Activated CD8-positive, alpha-beta memory T cell treated with anti-CD3 and anti-CD28 coated beads, Interleukin-2, amount 10 ng/mL, durations not matched to agents 7 days and 5 days (primary cell): ENCODE data around the gene TAF6. TPM values are rescaled to one million over a fixed set of nuclear protein-coding genes. Genes with fewer than 3 reads are reported as not detected.
"Not testable (repeated sequence)": the region's sequence is repeated elsewhere in the genome, so short reads cannot be mapped to it uniquely, and the experiment has no call there.

ENCODE experiments used
- ATAC-seq: fragments of 150-1000 bp; cut with Tn5 transposase; one replicate; pipeline ENCODE4 v1.10.0; 2021; ENCODE audit warnings: moderate library complexity
- CTCF ChIA-PET: fragments of 350-600 bp; sonication (Branson Sonifier 250); formaldehyde crosslinking; loops from one replicate; lab custom pipeline; 2021; ENCODE audit warnings: antibody characterized with exemption; lab: Charles Lee
- DNase-seq: peaks from one replicate; pipeline ENCODE4 v3.0.0-alpha.2; 2020
- H3K27ac Mint-ChIP-seq: one replicate; pipeline ENCODE4 v1.8.0; 2021; ENCODE audit warnings: mild to moderate bottlenecking, mixed read lengths
- H3K27me3 Mint-ChIP-seq: one replicate; pipeline ENCODE4 v1.8.0; 2021; ENCODE audit warnings: mixed read lengths
- H3K36me3 Mint-ChIP-seq: one replicate; pipeline ENCODE4 v1.8.0; 2021; ENCODE audit warnings: mild to moderate bottlenecking, mixed read lengths
- H3K4me1 Mint-ChIP-seq: one replicate; pipeline ENCODE4 v1.8.0; 2021; ENCODE audit warnings: mixed read lengths
- H3K4me3 Mint-ChIP-seq: one replicate; pipeline ENCODE4 v1.8.0; 2021; ENCODE audit warnings: mild to moderate bottlenecking, moderate library complexity, mixed read lengths
- H3K9me3 Mint-ChIP-seq: one replicate; pipeline ENCODE4 v1.8.0; 2022; ENCODE audit warnings: low read depth, mixed read lengths
- total RNA-seq, 2 experiments: library from RNA; stranded (reverse); gene quantifications; one replicate each; pipeline ENCODE4 v1.2.3, GENCODE V29; 2021

Gene TAF6
- total RNA-seq, 2 experiments from 2014 or later = 70.4 to 71.4 TPM

GRCh38 chr7:100142461-100142860 is 23.3 kb upstream of the TAF6 start:
- Mint-ChIP-seq H3K4me3 (no peak overlapping the region), H3K9me3 (no peaks in the 10 kb centered on the region), H3K27me3 (no peaks in the 10 kb centered on the region), H3K4me1 (peaks cover 13% of the 10 kb centered on the region), H3K36me3 (no peaks in the 10 kb centered on the region), H3K27ac (no peak overlapping the region)
- DNase-seq (no peak), ATAC-seq (no peak)
- CTCF ChIA-PET = interaction anchor here (0.7 to 2.5 kb wide), 4 partner anchors 10 to 308 kb away, joined by 3 to 14 read pairs (median 3); no protein-coding TSS in a partner anchor

DNA sequence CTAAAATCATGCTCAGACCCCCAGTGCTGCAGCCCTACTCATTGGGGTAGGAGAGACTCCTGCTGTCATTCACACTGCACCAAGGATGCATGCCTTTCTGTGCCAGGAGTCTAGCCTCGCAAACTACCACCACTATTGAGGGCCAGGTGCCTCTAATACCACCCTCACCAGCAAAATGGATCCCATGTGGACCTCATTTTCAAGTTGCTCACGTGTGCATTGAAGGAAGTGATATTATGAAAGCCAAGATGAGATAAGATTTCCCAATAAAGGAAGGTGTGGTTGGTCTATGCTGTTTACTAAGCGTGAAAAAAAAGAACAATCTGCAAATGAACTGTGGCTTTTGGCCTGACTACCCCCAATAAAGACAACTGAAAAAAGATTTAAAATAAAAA is 22.4 kb upstream of the TAF6 start:
- Mint-ChIP-seq H3K36me3 (no peaks in the 10 kb centered on the region), H3K9me3 (no peaks in the 10 kb centered on the region), H3K27ac (no peak overlapping the region), H3K4me3 (no peak overlapping the region), H3K4me1 (peaks cover 13% of the 10 kb centered on the region), H3K27me3 (no peaks in the 10 kb centered on the region)
- DNase-seq (no peak), ATAC-seq (no peak)
- CTCF ChIA-PET = interaction anchor here (1.1 to 2.5 kb wide), 4 partner anchors 9 to 266 kb away, joined by 3 to 14 read pairs (median 4); no protein-coding TSS in a partner anchor

DNA sequence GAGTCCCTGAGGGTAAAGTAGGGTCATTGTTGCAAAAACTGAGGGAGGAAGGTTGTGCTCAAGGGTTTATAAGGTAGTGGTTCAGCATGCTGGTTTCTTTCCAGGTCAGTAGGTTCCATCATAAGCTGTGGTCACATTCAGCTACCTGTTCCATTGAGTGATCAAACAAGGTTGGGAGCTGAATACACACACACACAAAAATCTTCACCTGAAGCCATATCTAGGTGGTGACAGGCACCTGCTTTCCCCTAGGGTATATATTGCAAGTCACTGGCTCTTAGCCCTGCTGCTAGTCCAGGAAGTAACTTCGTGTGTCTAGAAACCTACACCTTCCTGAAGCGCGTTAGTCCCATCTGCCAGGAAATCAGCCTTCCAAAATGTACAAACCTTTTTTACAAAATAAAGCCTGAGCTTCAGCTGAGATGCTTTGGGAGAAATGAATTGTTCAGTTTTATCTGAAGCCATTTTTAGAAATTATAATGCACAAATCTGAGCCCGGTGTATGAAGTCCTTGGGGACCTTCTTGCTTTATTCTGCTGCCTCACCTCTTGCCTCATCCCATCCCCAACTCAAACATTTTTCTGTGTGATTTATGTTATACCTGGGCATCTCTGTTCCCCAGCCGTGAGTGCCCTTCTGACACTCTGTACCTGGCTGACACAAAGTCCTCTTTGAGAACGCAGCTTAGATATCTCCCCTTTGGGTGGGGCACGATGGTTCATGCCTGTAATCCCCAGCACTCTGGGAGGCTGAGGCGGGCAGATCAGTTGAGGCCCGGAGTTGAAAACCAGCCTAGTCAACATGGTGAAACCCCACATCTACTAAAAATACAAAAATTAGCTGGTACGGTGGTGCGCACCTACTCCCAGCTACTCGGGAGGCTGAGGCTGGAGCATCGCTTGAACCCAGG is 18.9 kb upstream of the TAF6 start:
- no peaks in the 10 kb centered on the region for H3K36me3 Mint-ChIP-seq
- DNase-seq = no peak
- H3K27ac Mint-ChIP-seq = no peak overlapping the region
- H3K9me3 Mint-ChIP-seq = no peaks in the 10 kb centered on the region
- H3K4me3 Mint-ChIP-seq = no peak overlapping the region
- CTCF ChIA-PET = interaction anchor here (0.6 to 1.5 kb wide), 5 partner anchors 11 to 427 kb away, joined by 3 to 6 read pairs (median 3); partner anchors contain the start of genes MBLAC1 and PVRIG
- H3K27me3 Mint-ChIP-seq = no peaks in the 10 kb centered on the region
- peaks cover 13% of the 10 kb centered on the region for H3K4me1 Mint-ChIP-seq
- ATAC-seq = no peak

- H3K27ac Mint-ChIP-seq = no peak overlapping the region
- CTCF ChIA-PET = interaction anchor here (0.5 to 6.9 kb wide), 43 partner anchors 8 to 320 kb away, joined by 3 to 61 read pairs (median 5); partner anchors contain the start of genes AP4M1, CNPY4, COPS6 and LAMTOR4
- H3K9me3 Mint-ChIP-seq = no peaks in the 10 kb centered on the region
- H3K27me3 Mint-ChIP-seq = no peaks in the 10 kb centered on the region
- DNase-seq (peak; percentile 78), ATAC-seq (peak; percentile 81)
- H3K4me1 Mint-ChIP-seq = peaks cover 30% of the 10 kb centered on the region
- H3K4me3 Mint-ChIP-seq = no peak overlapping the region
- no peaks in the 10 kb centered on the region for H3K36me3 Mint-ChIP-seq
These were observed 13.6 kb upstream of the TAF6 start for GRCh38 chr7:100132697-100133151.

- Mint-ChIP-seq H3K4me1 (peaks cover 28% of the 10 kb centered on the region), H3K9me3 (no peaks in the 10 kb centered on the region), H3K27me3 (no peaks in the 10 kb centered on the region), H3K4me3 (no peak overlapping the region), H3K27ac (no peak overlapping the region), H3K36me3 (no peaks in the 10 kb centered on the region)
- CTCF ChIA-PET = interaction anchor here (0.9 to 6.9 kb wide), 34 partner anchors 8 to 320 kb away, joined by 3 to 61 read pairs (median 6); partner anchors contain the start of genes AP4M1, CNPY4, COPS6 and LAMTOR4
- no peak for ATAC-seq
- DNase-seq = no peak
These were observed 13.0 kb upstream of the TAF6 start for GRCh38 chr7:100132126-100132525.

DNA sequence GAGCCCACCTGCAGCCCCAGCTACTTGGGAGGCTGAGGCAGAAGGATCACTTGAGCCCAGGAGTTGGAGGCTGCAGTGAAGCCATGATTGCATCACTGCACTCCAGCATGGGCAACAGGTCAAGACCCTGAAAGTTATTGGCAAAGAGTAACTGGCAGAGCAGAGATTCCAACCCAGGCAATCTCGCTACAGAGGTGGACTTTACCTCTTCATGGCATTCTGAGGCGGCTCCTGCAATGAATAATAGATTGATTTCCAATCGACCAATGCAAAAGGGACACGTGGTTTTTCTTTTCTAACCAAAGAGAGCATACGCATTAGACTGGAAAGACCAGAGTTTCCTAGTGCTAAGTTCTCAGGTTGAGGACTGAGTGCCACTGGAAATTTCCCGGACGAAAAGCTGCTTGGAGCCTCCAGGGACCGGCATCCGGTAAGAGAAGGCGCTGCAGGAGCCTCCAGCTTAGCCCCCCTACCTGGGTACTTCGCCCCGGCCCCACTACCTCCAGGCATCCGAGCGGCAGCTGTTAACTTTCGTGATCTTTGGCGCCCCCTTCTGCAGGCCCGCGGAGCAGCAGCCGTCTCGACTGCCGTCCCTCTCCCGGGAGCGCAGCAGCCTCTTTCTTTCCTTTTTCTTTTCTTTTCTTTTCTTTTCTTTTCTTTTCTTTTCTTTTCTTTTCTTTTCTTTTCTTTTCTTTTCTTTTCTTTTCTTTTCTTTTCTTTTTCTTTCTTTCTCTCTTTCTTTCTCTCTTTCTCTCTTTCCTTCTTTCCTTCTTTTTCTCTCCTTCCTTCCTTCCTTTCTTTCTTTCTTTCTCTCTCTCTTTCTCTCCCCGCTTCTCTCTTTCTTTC is 11.7 kb upstream of the TAF6 start:
- Mint-ChIP-seq H3K27ac (peak overlapping the region; percentile 28), H3K4me3 (peak overlapping the region; percentile 26)

DNA sequence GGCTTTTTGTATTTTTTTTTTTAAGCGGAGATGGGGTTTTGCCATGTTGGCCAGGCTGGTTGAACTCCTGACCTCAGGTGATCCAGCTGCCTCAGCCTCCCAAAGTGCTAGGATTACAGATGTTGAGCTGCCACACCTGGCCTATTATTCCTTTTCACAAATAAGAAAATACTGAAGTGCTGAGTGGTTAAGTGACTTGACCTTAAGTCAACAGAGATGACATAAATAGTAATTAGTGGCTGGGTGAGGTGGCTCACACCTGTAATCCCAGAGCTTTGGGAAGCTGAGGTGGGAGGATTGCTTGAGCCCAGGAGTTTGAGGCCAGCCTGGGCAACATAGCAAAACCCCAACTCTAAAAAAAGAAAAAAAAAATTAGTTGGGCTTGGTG is 11.1 kb upstream of the TAF6 start:
- CTCF ChIA-PET = interaction anchor here (0.7 to 6.9 kb wide), 28 partner anchors 10 to 299 kb away, joined by 3 to 61 read pairs (median 5); partner anchors contain the start of genes AP4M1, CNPY4, COPS6 and GPC2
- not testable (repeated sequence) for H3K27me3 Mint-ChIP-seq, H3K27ac Mint-ChIP-seq, DNase-seq, H3K9me3 Mint-ChIP-seq, H3K36me3 Mint-ChIP-seq, ATAC-seq, H3K4me3 Mint-ChIP-seq
- peaks cover 33% of the 10 kb centered on the region for H3K4me1 Mint-ChIP-seq

More for the DNA sequence above, 11.7 kb upstream of the TAF6 start:
- no peaks in the 10 kb centered on the region for H3K9me3 Mint-ChIP-seq
- CTCF ChIA-PET = interaction anchor here (0.6 to 6.9 kb wide), 41 partner anchors 10 to 314 kb away, joined by 3 to 61 read pairs (median 4); partner anchors contain the start of genes AP4M1, CNPY4, COPS6 and GPC2
- ATAC-seq (no peak), DNase-seq (peak; percentile 89)
- H3K4me1 Mint-ChIP-seq = peaks cover 28% of the 10 kb centered on the region
- H3K36me3 Mint-ChIP-seq = no peaks in the 10 kb centered on the region
- no peaks in the 10 kb centered on the region for H3K27me3 Mint-ChIP-seq

GRCh38 chr7:100128637-100128963 is 9.4 kb upstream of the TAF6 start:
- Mint-ChIP-seq H3K27me3 (no peaks in the 10 kb centered on the region), H3K36me3 (peaks cover 8% of the 10 kb centered on the region), H3K4me3 (peak overlapping the region; percentile 89), H3K9me3 (no peaks in the 10 kb centered on the region), H3K27ac (peak overlapping the region; percentile 88), H3K4me1 (peaks cover 44% of the 10 kb centered on the region)
- ATAC-seq = no peak
- no peak for DNase-seq
- CTCF ChIA-PET = interaction anchor here (0.6 to 6.9 kb wide), 16 partner anchors 8 to 279 kb away, joined by 3 to 61 read pairs (median 4); partner anchors contain the start of genes AP4M1, CNPY4, MCM7 and TRAPPC14

DNA sequence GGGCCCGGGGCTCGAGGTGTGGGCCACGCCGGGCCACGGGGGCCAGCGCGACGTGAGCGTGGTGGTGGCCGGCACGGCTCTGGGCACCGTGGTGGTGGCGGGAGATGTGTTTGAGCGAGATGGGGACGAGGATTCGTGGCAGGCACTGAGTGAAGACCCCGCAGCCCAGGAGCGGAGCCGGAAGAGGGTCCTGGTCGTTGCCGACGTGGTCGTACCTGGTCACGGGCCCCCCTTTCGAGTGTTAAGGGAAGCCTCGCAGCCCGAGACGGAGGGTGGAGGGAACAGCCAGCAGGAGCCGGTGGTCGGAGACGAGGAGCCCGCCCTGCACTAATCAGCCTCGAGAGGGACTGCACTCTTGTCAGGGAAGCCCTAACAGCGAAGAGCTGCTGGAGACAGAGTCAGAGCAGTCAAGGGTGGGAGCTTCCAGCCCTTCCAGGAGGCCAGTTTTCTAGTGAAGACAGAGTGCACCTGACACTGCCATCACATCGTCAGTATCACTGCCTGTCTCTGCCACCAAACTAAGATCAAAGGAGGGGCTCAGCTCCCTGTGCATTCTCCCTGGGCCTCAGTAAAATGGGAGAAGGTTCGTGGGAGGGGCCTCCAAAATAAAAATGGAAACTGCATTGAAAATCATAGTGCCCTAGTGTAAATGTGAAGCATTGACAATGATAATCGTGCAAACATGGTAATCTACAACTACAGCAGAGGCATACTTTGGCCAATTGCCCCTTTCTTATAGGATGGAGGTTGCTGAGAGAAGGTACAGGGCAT is 8.9 kb upstream of the TAF6 start:
- H3K9me3 Mint-ChIP-seq = no peaks in the 10 kb centered on the region
- peak overlapping the region; percentile 89 for H3K4me3 Mint-ChIP-seq
- no peaks in the 10 kb centered on the region for H3K27me3 Mint-ChIP-seq
- CTCF ChIA-PET = interaction anchor here (0.9 to 6.9 kb wide), 12 partner anchors 7 to 279 kb away, joined by 3 to 61 read pairs (median 4); partner anchors contain the start of genes AP4M1, CNPY4, MCM7 and TRAPPC14
- H3K27ac Mint-ChIP-seq = peak overlapping the region; percentile 88
- H3K4me1 Mint-ChIP-seq = peaks cover 44% of the 10 kb centered on the region
- peaks cover 9% of the 10 kb centered on the region for H3K36me3 Mint-ChIP-seq
- peak; percentile 8 for ATAC-seq
- DNase-seq = peak; percentile 54

GRCh38 chr7:100126931-100127865 is 8.0 kb upstream of the TAF6 start, which contains the start of gene MBLAC1:
Gene MBLAC1 (plus strand): TSS chr7:100126967. CDS start chr7:100127396, 429 bp downstream.
- H3K27me3 Mint-ChIP-seq = no peaks in the 10 kb centered on the region
- peak; percentile 79 for ATAC-seq
- peaks cover 41% of the 10 kb centered on the region for H3K4me1 Mint-ChIP-seq
- CTCF ChIA-PET = interaction anchor here (0.9 to 6.9 kb wide), 10 partner anchors 11 to 133 kb away, joined by 3 to 60 read pairs (median 4); partner anchors contain the start of genes AP4M1, MCM7 and ZKSCAN1
- peak within 1 kb of the TSS; percentile 98 for H3K27ac Mint-ChIP-seq
- peak; percentile 94 for DNase-seq
- peak within 1 kb of the TSS; percentile 89 for H3K4me3 Mint-ChIP-seq
- H3K9me3 Mint-ChIP-seq = no peaks in the 10 kb centered on the region
- H3K36me3 Mint-ChIP-seq = peaks cover 13% of the 10 kb centered on the region
